Stomach smooth muscle (tissue), 2 donors: Measurements from ENCODE around the gene SPIRE2.
"Not testable (repeated sequence)": the region's sequence is repeated elsewhere in the genome, so short reads cannot be mapped to it uniquely, and the experiment has no call there.

Experiments used
- H3K27ac ChIP-seq: one replicate; pipeline ENCODE4 v1.7.0; 2013; ENCODE audit warnings: mild to moderate bottlenecking, low read length, inconsistent platforms
- H3K27me3 ChIP-seq, 2 donors: one replicate each; pipeline ENCODE4 v1.7.0; 2013; ENCODE audit warnings: low read length in 2 of 2; ENCODE audit not compliant: insufficient read depth in 2 of 2, control insufficient read depth in 1 of 2
- H3K36me3 ChIP-seq, 2 donors: one replicate each; pipeline ENCODE4 v1.7.0; 2013; ENCODE audit warnings: low read length in 2 of 2; ENCODE audit not compliant: control insufficient read depth in 2 of 2, insufficient read depth in 2 of 2
- H3K4me1 ChIP-seq: one replicate; pipeline ENCODE4 v1.7.0; 2013; ENCODE audit warnings: low read length; ENCODE audit not compliant: control insufficient read depth, insufficient read depth
- H3K4me3 ChIP-seq, 2 donors: one replicate each; pipeline ENCODE4 v1.7.0; 2013; ENCODE audit warnings: low read length in 2 of 2
- H3K9ac ChIP-seq, 2 donors: one replicate each; pipeline ENCODE4 v1.7.0; 2013; ENCODE audit warnings: low read length in 2 of 2, mild to moderate bottlenecking in 1 of 2
- H3K9me3 ChIP-seq, 2 donors: one replicate each; pipeline ENCODE4 v1.7.0; 2013; ENCODE audit warnings: low read length in 2 of 2; ENCODE audit not compliant: control insufficient read depth in 2 of 2
- donor health status: healthy.
- donor health status: Pancreatic carcinoma.

Gene SPIRE2

DNA sequence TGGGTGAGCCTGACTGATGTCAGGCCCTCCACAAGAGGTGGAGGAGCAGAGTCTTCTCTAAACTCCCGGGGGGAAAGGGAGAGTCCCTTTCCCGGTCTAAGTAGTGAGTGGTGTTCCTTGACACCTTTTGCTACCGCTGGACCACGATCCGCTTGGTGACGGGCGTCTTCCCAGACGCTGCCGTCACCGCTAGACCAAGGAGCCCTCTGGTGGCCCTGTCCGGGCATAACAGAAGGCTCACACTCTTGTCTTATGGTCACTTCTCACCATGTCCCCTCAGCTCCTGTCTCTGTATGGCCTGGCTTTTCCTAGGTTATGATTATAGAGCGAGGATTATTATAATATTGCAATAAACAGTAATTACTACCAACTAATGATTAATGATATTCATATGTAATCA, 35.2 kb upstream of the SPIRE2 start:
- not testable (repeated sequence) for H3K27ac ChIP-seq, H3K4me3 ChIP-seq, H3K9me3 ChIP-seq, H3K4me1 ChIP-seq, H3K27me3 ChIP-seq, H3K36me3 ChIP-seq, H3K9ac ChIP-seq

DNA sequence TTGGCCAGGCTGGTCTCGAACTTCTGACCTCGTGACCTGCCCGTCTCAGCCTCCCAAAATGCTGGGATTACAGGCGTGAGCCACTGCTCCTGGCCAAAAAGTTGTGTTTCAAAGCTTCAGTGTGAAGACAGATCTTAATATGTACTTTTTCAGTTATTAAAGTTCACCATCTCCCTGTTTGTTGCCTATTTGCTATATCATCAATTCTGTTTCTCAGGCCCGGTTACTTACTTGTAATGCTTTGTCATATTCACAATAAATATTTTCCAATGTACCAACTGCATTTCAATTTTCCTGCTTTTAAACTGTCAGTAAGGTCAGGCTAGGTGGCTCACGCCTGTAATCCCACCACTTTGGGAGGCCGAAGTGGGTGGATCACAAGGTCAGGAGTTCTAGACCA, 34.3 kb upstream of the SPIRE2 start:
- Histone ChIP-seq H3K9ac (no peak overlapping the region), H3K27me3 (no peaks in the 10 kb centered on the region), H3K9me3 (no peaks in the 10 kb centered on the region), H3K4me3 (no peak overlapping the region), H3K27ac (no peak overlapping the region), H3K4me1 (peaks cover 7% of the 10 kb centered on the region), H3K36me3 (no peaks in the 10 kb centered on the region)

DNA sequence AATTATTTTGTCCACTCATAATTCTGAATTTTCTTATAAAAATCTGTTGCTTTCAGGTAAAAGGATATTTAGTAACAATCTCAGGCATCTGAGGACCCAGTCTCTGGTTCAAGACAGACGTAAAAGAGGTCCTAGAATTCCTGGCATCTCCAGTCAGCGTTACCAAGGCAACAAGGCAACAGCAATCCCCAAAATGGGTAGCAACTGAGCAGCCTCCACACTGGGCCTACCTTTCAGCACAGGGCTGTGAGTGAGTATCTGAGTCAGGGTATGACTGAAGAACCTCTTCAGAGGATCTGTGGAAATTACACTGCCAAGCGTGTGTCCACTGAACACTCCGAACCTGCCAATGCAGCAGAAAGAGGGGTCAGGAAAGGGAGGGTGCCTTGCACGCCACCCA, 32.6 kb upstream of the SPIRE2 start:
- H3K27ac ChIP-seq, result no peak overlapping the region
- no peak overlapping the region for H3K4me3 ChIP-seq
- H3K9ac ChIP-seq, result no peak overlapping the region
- no peaks in the 10 kb centered on the region for H3K9me3 ChIP-seq
- H3K4me1 ChIP-seq, result peaks cover 11% of the 10 kb centered on the region
- no peaks in the 10 kb centered on the region for H3K36me3 ChIP-seq
- H3K27me3 ChIP-seq, result no peaks in the 10 kb centered on the region

DNA sequence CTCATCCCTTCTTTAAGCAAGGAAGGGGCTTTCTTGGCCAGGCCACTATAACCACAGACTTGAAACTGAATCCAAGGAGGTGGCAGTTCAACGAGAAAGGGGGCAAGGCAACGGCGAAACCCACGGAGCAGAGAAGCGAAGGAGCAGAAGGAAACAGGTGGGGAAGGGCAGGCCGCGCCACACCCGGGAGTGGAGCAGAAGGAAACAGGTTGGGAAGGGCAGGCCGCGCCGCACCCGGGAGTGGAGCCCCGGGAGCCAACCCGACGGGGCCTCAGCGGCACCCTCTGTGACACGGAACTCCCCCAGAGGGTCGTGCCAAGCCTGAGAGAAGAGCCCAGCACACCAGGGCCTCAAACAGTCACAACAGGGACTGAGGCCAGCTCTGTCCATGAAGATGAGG, 32.2 kb upstream of the SPIRE2 start:
- no peak overlapping the region for H3K9ac ChIP-seq
- no peaks in the 10 kb centered on the region for H3K36me3 ChIP-seq
- no peak overlapping the region for H3K27ac ChIP-seq
- H3K4me1 ChIP-seq, result peaks cover 11% of the 10 kb centered on the region
- no peaks in the 10 kb centered on the region for H3K27me3 ChIP-seq
- no peak overlapping the region for H3K4me3 ChIP-seq
- H3K9me3 ChIP-seq, result no peaks in the 10 kb centered on the region

DNA sequence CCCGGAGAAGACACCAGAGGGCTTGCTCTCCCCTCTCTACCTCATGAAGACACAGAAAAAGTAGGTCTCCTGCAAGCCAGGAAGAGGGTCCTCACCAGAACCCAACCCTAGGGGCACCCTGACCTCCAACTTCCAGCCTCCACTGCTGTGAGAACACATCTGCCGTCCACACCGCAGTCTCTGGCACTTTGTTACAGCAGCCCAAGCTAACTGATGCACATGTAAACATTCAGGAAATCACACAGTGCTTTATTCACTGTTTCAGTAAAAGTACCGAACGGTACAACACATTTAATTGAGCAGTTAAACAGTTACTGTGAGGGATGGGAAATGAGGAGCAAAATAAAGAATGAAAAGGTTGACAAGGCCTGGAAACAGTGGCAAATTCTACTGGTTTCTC, 30.1 kb upstream of the SPIRE2 start:
- no peak overlapping the region for H3K4me3 ChIP-seq
- H3K4me1 ChIP-seq, result peaks cover 11% of the 10 kb centered on the region
- no peak overlapping the region for H3K27ac ChIP-seq

DNA sequence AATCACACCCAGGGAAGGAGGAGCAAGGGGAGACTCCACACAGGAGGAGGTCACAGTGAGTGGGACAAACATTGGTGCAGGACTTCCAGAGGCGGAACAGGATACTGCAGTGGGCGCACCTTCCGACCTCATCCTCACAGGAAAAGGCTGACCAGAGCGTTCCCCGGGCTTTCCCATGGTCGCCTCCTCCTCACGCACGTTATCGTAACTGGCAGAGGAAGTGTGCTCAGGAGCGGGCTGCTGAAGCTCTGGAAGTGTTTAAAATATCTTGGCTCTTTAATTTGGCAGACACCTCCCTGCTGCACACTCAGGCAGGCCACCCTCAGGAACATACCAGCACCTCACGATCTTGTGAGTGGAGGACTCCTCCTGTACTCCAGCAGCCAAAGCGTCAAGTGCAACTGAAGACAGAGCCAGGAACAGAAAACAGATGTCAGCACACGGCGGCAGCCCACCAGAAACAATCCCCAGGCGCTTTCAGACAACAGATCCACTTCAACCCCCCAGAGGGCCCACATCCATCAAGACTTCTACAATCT, 29.4 kb upstream of the SPIRE2 start:
- H3K27ac ChIP-seq, result no peak overlapping the region
- H3K27me3 ChIP-seq, result no peaks in the 10 kb centered on the region
- H3K9me3 ChIP-seq, result no peaks in the 10 kb centered on the region
- peaks cover 11% of the 10 kb centered on the region for H3K4me1 ChIP-seq
- H3K36me3 ChIP-seq, result no peaks in the 10 kb centered on the region
- H3K9ac ChIP-seq, result no peak overlapping the region
- H3K4me3 ChIP-seq, result peak overlapping the region in 1 of 2 donors; percentile 44

More for the DNA sequence above, 30.1 kb upstream of the SPIRE2 start:
- H3K9me3 ChIP-seq, result no peaks in the 10 kb centered on the region
- H3K27me3 ChIP-seq, result no peaks in the 10 kb centered on the region
- H3K36me3 ChIP-seq, result no peaks in the 10 kb centered on the region
- no peak overlapping the region for H3K9ac ChIP-seq

DNA sequence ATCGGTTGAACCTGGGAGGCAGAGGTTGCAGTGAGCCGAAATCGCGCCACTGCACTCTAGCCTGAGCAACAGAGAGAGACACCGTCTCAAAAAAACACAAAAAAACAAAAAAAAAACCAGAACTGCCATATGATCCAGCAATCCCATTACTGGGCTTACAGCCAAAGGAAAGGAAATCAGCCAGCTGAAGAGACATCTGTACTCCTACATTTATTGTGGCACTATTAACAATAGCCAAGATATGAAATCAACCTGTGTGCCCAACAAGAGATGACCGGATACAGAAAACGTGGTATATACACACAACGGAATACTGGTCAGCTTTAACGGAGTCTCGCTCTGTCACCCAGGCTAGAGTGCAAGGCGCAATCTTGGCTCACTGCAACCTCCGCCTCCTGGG, 26.5 kb upstream of the SPIRE2 start:
- Histone ChIP-seq H3K36me3 (no peaks in the 10 kb centered on the region), H3K4me3 (no peak overlapping the region), H3K9me3 (no peaks in the 10 kb centered on the region)

DNA sequence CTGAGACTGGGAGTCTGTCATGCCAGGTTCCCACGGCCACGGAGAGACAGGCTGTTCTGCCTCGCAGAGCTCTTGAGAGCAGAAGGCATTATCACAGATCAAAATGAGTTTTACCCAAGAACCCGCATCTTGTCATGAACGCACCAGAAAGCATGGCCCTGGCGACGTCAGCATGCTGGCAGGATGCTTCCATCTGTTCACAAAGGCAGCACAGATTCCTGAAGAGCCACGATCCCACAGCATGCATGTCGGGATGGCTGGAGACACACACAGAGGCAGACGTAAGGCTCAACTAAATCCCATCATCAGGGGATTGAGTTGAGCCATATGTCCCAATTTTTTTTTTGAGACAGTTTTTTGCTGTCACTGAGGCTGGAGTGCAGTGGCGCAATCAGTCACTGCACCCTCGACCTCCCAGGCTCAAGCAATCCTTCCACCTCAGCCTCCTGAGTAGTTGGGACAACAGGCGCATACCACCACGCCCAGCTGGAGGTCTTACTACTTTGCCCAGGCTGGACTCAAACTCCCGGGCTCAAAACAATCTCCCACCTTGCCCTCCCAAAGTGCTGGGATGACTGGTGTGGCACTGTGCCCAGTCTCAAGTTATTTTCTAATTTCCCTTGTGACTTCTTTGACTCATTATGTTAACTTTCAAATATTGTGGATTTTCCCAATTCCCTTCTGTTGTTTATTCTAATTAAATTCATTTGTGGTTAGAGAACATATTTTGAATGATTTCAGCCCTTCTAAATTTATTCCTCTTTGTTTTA, 23.0 kb upstream of the SPIRE2 start:
- no peak overlapping the region for H3K27ac ChIP-seq
- no peaks in the 10 kb centered on the region for H3K27me3 ChIP-seq
- no peaks in the 10 kb centered on the region for H3K36me3 ChIP-seq
- H3K4me1 ChIP-seq, result no peaks in the 10 kb centered on the region
- no peaks in the 10 kb centered on the region for H3K9me3 ChIP-seq
- no peak overlapping the region for H3K9ac ChIP-seq
- no peak overlapping the region for H3K4me3 ChIP-seq

More for the DNA sequence above, 26.5 kb upstream of the SPIRE2 start:
- Histone ChIP-seq H3K27ac (no peak overlapping the region), H3K9ac (no peak overlapping the region), H3K4me1 (peaks cover 11% of the 10 kb centered on the region), H3K27me3 (no peaks in the 10 kb centered on the region)

DNA sequence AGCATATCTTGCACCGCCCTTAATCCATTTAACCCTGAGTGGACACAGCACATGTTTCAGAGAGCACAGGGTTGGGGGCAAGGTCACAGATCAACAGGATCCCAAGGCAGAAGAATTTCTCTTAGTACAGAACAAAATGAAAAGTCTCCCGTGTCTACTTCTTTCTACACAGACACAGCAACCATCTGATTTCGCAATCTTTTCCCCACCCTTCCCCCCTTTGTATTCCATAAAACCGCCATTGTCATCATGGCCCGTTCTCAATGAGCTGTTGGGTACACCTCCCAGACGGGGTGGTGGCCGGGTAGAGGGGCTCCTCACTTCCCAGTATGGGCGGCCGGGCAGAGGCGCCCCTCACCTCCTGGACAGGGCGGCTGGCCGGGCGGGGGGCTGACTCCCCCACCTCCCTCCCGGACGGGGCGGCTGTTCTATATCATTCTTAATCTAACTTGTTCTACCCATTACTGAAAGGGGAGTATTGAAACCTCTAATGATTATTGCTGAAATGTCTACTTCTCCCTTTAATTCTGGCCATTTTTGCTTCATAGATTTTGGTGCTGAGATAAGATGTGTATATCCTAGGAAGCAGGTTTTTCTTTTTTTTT, 21.6 kb upstream of the SPIRE2 start:
- H3K36me3 ChIP-seq, H3K4me3 ChIP-seq, H3K27me3 ChIP-seq, H3K4me1 ChIP-seq, H3K9me3 ChIP-seq, H3K27ac ChIP-seq, H3K9ac ChIP-seq: not testable (repeated sequence)

DNA sequence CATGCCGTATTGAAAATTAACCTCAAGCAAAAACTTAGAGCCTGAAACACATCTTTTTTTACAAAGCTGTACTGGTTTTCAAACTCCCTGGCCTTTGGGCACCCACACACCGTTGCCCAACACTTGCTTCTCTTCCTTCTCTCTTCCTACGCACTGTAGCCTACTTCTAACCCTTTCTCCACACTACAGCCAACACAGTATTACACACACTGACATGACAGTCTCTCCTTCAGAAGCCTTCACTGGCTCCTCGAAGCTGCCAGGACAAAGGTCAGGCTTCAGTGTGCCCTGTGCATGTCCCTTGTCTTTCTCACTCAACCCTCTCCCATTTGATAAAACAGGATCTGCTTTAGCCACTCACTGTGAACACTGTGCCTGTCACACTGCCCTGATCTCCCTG, 19.8 kb upstream of the SPIRE2 start:
- Histone ChIP-seq H3K4me3 (no peak overlapping the region), H3K36me3 (no peaks in the 10 kb centered on the region), H3K4me1 (no peaks in the 10 kb centered on the region), H3K9me3 (no peaks in the 10 kb centered on the region), H3K27me3 (no peaks in the 10 kb centered on the region), H3K27ac (no peak overlapping the region), H3K9ac (no peak overlapping the region)

DNA sequence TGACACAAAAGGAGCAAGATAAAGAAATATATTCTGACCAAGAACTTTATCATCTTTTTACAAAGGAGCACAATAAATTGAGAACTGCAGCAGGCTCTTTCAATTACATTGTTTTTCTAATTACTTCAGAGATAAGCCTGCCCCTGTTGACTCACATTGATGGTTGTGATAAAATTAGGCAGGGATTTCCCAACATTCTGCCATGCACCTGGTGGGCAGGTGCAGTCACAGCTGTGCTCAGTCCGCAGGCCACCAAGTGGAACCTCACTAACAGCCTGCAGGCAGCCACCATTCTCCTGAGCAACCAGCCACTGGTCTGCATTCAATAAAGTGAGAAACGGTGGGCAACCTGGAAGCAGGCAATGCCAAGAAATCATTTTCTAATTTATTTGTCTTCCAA, 17.0 kb upstream of the SPIRE2 start:
- H3K4me3 ChIP-seq, result no peak overlapping the region
- H3K36me3 ChIP-seq, result no peaks in the 10 kb centered on the region
- no peak overlapping the region for H3K27ac ChIP-seq
- H3K9ac ChIP-seq, result no peak overlapping the region
- H3K27me3 ChIP-seq, result peaks cover 3 to 5% of the 10 kb centered on the region in 2 donors
- H3K4me1 ChIP-seq, result peaks cover 4% of the 10 kb centered on the region
- no peaks in the 10 kb centered on the region for H3K9me3 ChIP-seq
